GM19397 (cell line): ENCODE data around the gene GABRG3.
"Not testable (repeated sequence)": the region's sequence is repeated elsewhere in the genome, so short reads cannot be mapped to it uniquely, and the experiment has no call there.

ENCODE experiments used
- ATAC-seq: cut with Tn5 transposase; IDR thresholded peaks from one replicate; pipeline ENCODE4 v1.9.1; 2021; ENCODE audit warnings: mild to moderate bottlenecking, moderate library complexity; ENCODE audit not compliant: unreplicated experiment

The GABRG3 gene

GRCh38 chr15:27323801-27324200 is 352.8 kb downstream of the GABRG3 start:
- no peak for ATAC-seq

GRCh38 chr15:27324886-27325615 is 354.1 kb downstream of the GABRG3 start:
- no peak for ATAC-seq

- ATAC-seq = no peak
Measured at GRCh38 chr15:27327467-27328025, 356.6 kb downstream of the GABRG3 start.

- no peak for ATAC-seq
Measured at GRCh38 chr15:27328186-27328585, 357.2 kb downstream of the GABRG3 start.

GRCh38 chr15:27328608-27329007 is 357.6 kb downstream of the GABRG3 start:
- no peak for ATAC-seq

- no peak for ATAC-seq
Measured at GRCh38 chr15:27330326-27330725, 359.3 kb downstream of the GABRG3 start.

- ATAC-seq = no peak
Measured at GRCh38 chr15:27336676-27337075, 365.7 kb downstream of the GABRG3 start.

GRCh38 chr15:27339138-27339537 is 368.2 kb downstream of the GABRG3 start:
- no peak for ATAC-seq

GRCh38 chr15:27341780-27342343 is 370.9 kb downstream of the GABRG3 start:
- no peak for ATAC-seq

- no peak for ATAC-seq
Measured at GRCh38 chr15:27342991-27343390, 372.0 kb downstream of the GABRG3 start.

- no peak for ATAC-seq
Measured at GRCh38 chr15:27352136-27352535, 381.2 kb downstream of the GABRG3 start.

- ATAC-seq = no peak
Measured at GRCh38 chr15:27353856-27354255, 382.9 kb downstream of the GABRG3 start.

- no peak for ATAC-seq
Measured at GRCh38 chr15:27358751-27359434, 387.9 kb downstream of the GABRG3 start.

GRCh38 chr15:27359586-27359985 is 388.6 kb downstream of the GABRG3 start:
- ATAC-seq = no peak

GRCh38 chr15:27360316-27360715 is 389.3 kb downstream of the GABRG3 start:
- ATAC-seq = no peak

- no peak for ATAC-seq
Measured at GRCh38 chr15:27361438-27361837, 390.5 kb downstream of the GABRG3 start.

GRCh38 chr15:27365456-27365855 is 394.5 kb downstream of the GABRG3 start:
- ATAC-seq = no peak

- not testable (repeated sequence) for ATAC-seq
Measured at GRCh38 chr15:27377391-27377790, 406.4 kb downstream of the GABRG3 start.

- ATAC-seq = no peak
Measured at GRCh38 chr15:27382361-27383025, 411.5 kb downstream of the GABRG3 start.

GRCh38 chr15:27383726-27384125 is 412.7 kb downstream of the GABRG3 start:
- no peak for ATAC-seq

- ATAC-seq = no peak
Measured at GRCh38 chr15:27392163-27392562, 421.2 kb downstream of the GABRG3 start.
